Chondrocyte (in vitro differentiated cells): Measurements from ENCODE around the gene SDHA. TPM values are rescaled to one million over a fixed set of nuclear protein-coding genes. Genes with fewer than 3 reads are reported as not detected.

Experiments used
- DNase-seq: peaks from one replicate; pipeline ENCODE4 v3.0.0; 2021; ENCODE audit warnings: mixed read lengths, low spot score
- H3K27ac Mint-ChIP-seq: one replicate; pipeline ENCODE4 v1.8.0; 2021; ENCODE audit warnings: mild to moderate bottlenecking, moderate library complexity, mixed read lengths; ENCODE audit not compliant: unreplicated experiment
- H3K27me3 Mint-ChIP-seq: 2 replicates; pipeline ENCODE4 v1.8.0; 2021; ENCODE audit warnings: low read depth, mixed read lengths
- H3K36me3 Mint-ChIP-seq: 2 replicates; pipeline ENCODE4 v1.8.0; 2021; ENCODE audit warnings: low read depth, mixed read lengths
- H3K4me1 Mint-ChIP-seq: 2 replicates; pipeline ENCODE4 v1.8.0; 2021; ENCODE audit warnings: low read depth, mild to moderate bottlenecking, mixed read lengths
- H3K4me3 Mint-ChIP-seq: one replicate; pipeline ENCODE4 v1.8.0; 2021; ENCODE audit warnings: mild to moderate bottlenecking, moderate library complexity, mixed read lengths; ENCODE audit not compliant: unreplicated experiment
- H3K9me3 Mint-ChIP-seq: 2 replicates; pipeline ENCODE4 v1.8.0; 2021; ENCODE audit warnings: low read depth, mixed read lengths
- total RNA-seq: library from RNA; stranded (reverse); gene quantifications from 3 replicates; pipeline ENCODE4 v1.2.1, GENCODE V29; 2021
- TF ChIP-seq, protein P1 (sequence below): fragments of 200-600 bp; sonication (generic); IDR thresholded peaks from 2 replicates; pipeline ENCODE4 v1.5.0; 2021; ENCODE audit warnings: antibody characterized with exemption, mild to moderate bottlenecking, moderate library complexity

Gene SDHA
- total RNA-seq, 1 donor from 2014 or later, result 81.5 TPM

DNA sequence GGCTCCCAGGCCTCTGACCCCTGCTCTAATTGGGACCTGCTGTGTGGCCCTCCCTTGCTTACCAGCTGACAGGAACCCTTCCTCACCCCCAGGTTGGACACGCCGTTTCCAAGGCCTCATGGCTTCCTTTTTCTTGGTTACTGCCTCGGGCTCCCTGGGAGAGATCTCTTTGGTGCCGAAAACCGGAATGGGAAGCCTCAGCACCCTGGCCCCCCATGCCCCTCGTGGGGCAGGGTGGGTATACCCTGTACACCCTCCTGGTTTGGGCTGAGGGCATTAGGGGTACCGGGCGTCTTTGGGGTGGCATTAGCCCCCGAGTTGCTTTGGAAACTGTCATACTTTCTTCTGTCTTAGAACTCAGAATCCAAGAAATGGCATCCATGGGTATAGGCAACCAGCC is 37.0 kb upstream of the SDHA start:
- Mint-ChIP-seq H3K9me3 (no peaks in the 10 kb centered on the region), H3K4me1 (peaks cover 6% of the 10 kb centered on the region), H3K27me3 (peaks cover 10% of the 10 kb centered on the region), H3K4me3 (no peak overlapping the region), H3K36me3 (no peaks in the 10 kb centered on the region), H3K27ac (no peak overlapping the region)
- peak; percentile 56 for DNase-seq
- TF ChIP-seq, protein P1, sequence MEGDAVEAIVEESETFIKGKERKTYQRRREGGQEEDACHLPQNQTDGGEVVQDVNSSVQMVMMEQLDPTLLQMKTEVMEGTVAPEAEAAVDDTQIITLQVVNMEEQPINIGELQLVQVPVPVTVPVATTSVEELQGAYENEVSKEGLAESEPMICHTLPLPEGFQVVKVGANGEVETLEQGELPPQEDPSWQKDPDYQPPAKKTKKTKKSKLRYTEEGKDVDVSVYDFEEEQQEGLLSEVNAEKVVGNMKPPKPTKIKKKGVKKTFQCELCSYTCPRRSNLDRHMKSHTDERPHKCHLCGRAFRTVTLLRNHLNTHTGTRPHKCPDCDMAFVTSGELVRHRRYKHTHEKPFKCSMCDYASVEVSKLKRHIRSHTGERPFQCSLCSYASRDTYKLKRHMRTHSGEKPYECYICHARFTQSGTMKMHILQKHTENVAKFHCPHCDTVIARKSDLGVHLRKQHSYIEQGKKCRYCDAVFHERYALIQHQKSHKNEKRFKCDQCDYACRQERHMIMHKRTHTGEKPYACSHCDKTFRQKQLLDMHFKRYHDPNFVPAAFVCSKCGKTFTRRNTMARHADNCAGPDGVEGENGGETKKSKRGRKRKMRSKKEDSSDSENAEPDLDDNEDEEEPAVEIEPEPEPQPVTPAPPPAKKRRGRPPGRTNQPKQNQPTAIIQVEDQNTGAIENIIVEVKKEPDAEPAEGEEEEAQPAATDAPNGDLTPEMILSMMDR, result no peak

DNA sequence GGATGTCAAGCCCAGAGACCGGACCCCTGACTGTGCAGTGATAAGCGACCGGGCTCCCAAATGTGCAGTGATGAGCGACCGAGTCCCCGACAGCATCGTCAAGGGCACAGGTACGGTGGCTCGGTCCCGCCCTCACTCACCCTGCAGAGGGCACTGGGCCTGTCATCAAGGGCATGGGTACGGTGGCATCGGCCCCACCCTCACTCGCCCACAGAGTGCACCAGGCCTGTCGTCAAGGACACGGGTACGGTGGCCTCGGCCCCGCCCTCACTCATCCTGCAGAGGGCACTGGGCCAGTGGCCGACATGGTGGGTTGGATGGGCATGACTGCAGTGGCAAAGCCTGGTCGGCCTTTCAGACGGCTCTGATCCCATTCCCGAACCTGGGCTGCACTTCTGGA is 36.6 kb upstream of the SDHA start:
- Mint-ChIP-seq H3K4me3 (no peak overlapping the region), H3K27me3 (peaks cover 10% of the 10 kb centered on the region), H3K27ac (no peak overlapping the region), H3K9me3 (no peaks in the 10 kb centered on the region), H3K4me1 (peaks cover 6% of the 10 kb centered on the region), H3K36me3 (no peaks in the 10 kb centered on the region)
- peak; percentile 91 for DNase-seq
- TF ChIP-seq, protein P1, result no peak

DNA sequence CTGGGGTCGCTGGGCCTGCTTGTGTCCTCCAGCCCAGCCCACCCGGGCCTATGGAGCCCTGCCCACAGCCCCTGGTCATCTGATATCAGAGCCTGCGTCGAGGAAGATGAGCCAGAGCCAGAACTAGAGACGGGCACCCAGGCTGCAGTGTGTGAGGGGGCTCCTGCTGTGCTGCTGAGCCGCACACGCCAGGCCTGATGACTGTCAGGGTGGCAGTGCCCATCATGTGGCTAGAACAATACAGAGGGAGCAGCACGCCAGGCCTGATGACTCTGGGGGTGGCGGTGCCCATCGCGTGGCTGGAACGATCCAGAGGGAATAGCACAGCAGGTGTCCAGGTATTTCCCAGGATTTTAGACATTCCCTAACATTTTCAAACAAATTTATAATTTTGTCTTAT is 36.0 kb upstream of the SDHA start:
- no peak overlapping the region for H3K4me3 Mint-ChIP-seq

DNA sequence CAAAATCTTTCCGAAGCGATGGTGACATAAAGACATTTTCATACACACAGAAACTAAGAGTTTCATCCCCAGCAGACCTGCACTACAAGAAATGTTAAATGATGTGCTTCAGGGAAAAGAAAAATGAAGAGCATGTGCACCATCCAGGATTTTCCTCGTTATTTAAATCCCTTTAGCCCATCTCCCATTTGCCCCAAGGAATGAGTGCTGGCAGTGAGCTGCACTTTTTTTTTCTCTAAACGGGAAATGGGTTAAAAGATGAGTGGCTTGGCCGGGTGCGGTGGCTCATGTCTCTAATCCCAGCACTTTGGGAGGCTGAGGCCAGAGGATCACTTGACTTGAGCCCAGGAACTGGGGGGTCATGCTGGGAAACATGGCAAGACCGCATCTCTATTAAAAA is 33.6 kb upstream of the SDHA start:
- H3K4me3 Mint-ChIP-seq, result no peak overlapping the region
- no peaks in the 10 kb centered on the region for H3K36me3 Mint-ChIP-seq
- no peak for DNase-seq
- no peaks in the 10 kb centered on the region for H3K27me3 Mint-ChIP-seq
- peak overlapping the region; percentile 41 for H3K27ac Mint-ChIP-seq
- TF ChIP-seq, protein P1, result no peak
- peaks cover 13% of the 10 kb centered on the region for H3K4me1 Mint-ChIP-seq
- no peaks in the 10 kb centered on the region for H3K9me3 Mint-ChIP-seq

More for the DNA sequence above, 36.0 kb upstream of the SDHA start:
- DNase-seq, result peak; percentile 85
- Mint-ChIP-seq H3K9me3 (no peaks in the 10 kb centered on the region), H3K27ac (no peak overlapping the region), H3K36me3 (no peaks in the 10 kb centered on the region), H3K4me1 (peaks cover 6% of the 10 kb centered on the region), H3K27me3 (peaks cover 10% of the 10 kb centered on the region)
- TF ChIP-seq, protein P1, result no peak

DNA sequence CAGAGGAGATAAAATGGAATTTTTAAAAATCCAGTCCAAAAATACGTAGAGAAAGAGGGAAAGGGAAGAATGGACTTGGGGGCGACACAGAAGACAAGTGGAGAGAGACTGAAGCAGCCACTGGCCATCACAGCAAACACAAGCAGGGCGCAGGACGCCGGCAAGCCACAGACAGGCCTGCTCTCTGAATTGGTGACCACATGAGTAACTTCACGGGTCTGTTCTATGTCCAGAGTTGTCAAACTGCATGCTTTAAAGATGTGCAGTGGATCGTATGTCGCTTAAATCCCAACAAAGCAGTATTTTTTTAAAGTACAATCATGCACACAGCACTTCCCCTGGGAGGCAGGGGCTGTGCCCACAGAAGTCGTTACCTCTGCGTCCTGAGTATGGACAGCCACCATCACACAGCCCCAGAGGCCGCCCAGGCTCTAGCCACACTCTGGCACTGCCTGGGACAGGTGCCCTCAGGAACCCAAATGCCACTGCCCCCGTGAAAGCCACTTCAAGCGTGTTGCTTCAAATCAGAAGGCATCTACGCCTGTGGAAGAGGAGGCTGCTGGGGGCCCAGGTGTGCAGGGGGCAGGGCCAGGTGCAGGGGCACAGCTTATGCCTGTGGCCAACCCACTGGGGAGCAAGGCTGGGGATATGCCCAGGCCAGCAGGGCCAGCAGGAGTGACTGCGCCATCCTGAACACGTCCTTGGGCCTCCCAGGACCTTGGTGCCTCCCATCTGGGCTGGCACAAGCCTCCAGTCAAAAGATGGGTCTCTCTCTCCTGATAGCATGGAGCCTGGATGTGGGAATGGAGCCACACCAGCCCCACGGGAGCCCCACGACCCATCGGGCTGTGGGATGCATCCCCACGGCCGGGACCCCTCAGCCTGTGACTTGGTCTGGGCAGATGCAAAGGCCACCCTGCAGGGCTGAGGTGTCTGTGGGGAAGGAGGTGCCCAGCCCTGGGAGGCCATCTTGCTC is 32.7 kb upstream of the SDHA start:
- TF ChIP-seq, protein P1, result no peak
- Mint-ChIP-seq H3K9me3 (no peaks in the 10 kb centered on the region), H3K27me3 (no peaks in the 10 kb centered on the region), H3K4me3 (no peak overlapping the region), H3K4me1 (peaks cover 13% of the 10 kb centered on the region), H3K27ac (no peak overlapping the region), H3K36me3 (no peaks in the 10 kb centered on the region)
- DNase-seq, result peak; percentile 79
